WTC11 (cell line): ENCODE measurements around the gene REPS2.

ENCODE experiments used
- AFF4 ChIP-seq: sonication (generic); formaldehyde crosslinking; IDR thresholded peaks from 2 replicates; pipeline ENCODE4 v1.8.1; 2023; ENCODE audit warnings: mild to moderate bottlenecking, missing genetic modification reagents, borderline replicate concordance
- ATF6 ChIP-seq: sonication (generic); formaldehyde crosslinking; IDR thresholded peaks from 2 replicates; pipeline ENCODE4 v1.8.1; 2023; ENCODE audit warnings: mild to moderate bottlenecking, missing genetic modification reagents
- CREB1 ChIP-seq: sonication (generic); formaldehyde crosslinking; IDR thresholded peaks from 2 replicates; pipeline ENCODE4 v1.8.0; 2023; ENCODE audit warnings: mild to moderate bottlenecking, missing genetic modification reagents
- CREM ChIP-seq: sonication (generic); formaldehyde crosslinking; IDR thresholded peaks from 2 replicates; pipeline ENCODE4 v1.8.1; 2022; ENCODE audit warnings: mild to moderate bottlenecking, missing genetic modification reagents, moderate library complexity
- CTCF ChIP-seq: fragments of 200-600 bp; IDR thresholded peaks from 2 replicates; pipeline ENCODE4 v1.8.0; 2022; ENCODE audit warnings: antibody characterized with exemption
- E2F4 ChIP-seq: sonication (generic); formaldehyde crosslinking; IDR thresholded peaks from 2 replicates; pipeline ENCODE4 v1.8.1; 2022; ENCODE audit warnings: low read depth, mild to moderate bottlenecking, moderate library complexity, missing genetic modification reagents, borderline replicate concordance
- ELF4 ChIP-seq: sonication (generic); formaldehyde crosslinking; IDR thresholded peaks from 2 replicates; pipeline ENCODE4 v1.8.1; 2022; ENCODE audit warnings: low read depth, mild to moderate bottlenecking, moderate library complexity, missing genetic modification reagents
- FOXJ3 ChIP-seq: sonication (generic); formaldehyde crosslinking; IDR thresholded peaks from 2 replicates; pipeline ENCODE4 v1.9.0; 2021; ENCODE audit warnings: missing genetic modification reagents, mild to moderate bottlenecking, borderline replicate concordance
- FOXP4 ChIP-seq: sonication (generic); formaldehyde crosslinking; IDR thresholded peaks from 2 replicates; pipeline ENCODE4 v1.8.0; 2022; ENCODE audit warnings: mild to moderate bottlenecking, missing genetic modification reagents
- GTF2I ChIP-seq: fragments of 250-450 bp; sonication (Bioruptor Pico); conservative IDR thresholded peaks from 2 replicates; pipeline ENCODE4 v1.4.0; 2021; ENCODE audit warnings: mild to moderate bottlenecking
- PRDM15 ChIP-seq: sonication (generic); formaldehyde crosslinking; IDR thresholded peaks from 2 replicates; pipeline ENCODE4 v1.8.0; 2022; ENCODE audit warnings: missing genetic modification reagents
- TCF7 ChIP-seq: sonication (generic); formaldehyde crosslinking; IDR thresholded peaks from 2 replicates; pipeline ENCODE4 v1.8.0; 2022; ENCODE audit warnings: mild to moderate bottlenecking, low read depth, missing genetic modification reagents, moderate library complexity
- ZNF121 ChIP-seq: sonication (generic); formaldehyde crosslinking; IDR thresholded peaks from 2 replicates; pipeline ENCODE4 v1.8.0; 2023; ENCODE audit warnings: missing genetic modification reagents
- ZNF423 ChIP-seq: fragments of 250-450 bp; sonication (Bioruptor Pico); IDR thresholded peaks from 2 replicates; pipeline ENCODE4 v2.1.2; 2022; ENCODE audit warnings: mild to moderate bottlenecking, moderate library complexity

- no peak for TF ChIP-seq E2F4
- no peak for TF ChIP-seq CTCF
- no peak for TF ChIP-seq FOXJ3
- no peak for TF ChIP-seq CREM (CRISPR knock-in tag)
- TF ChIP-seq FOXP4 (CRISPR knock-in tag) = no peak
- no peak for TF ChIP-seq TCF7 (CRISPR knock-in tag)
- no peak for TF ChIP-seq ATF6 (CRISPR knock-in tag)
- no peak for TF ChIP-seq CREB1 (CRISPR knock-in tag)
- TF ChIP-seq GTF2I = no peak
- no peak for TF ChIP-seq ZNF121 (CRISPR knock-in tag)
- TF ChIP-seq AFF4 (CRISPR knock-in tag) = no peak
- no peak for TF ChIP-seq PRDM15
- no peak for TF ChIP-seq ELF4 (CRISPR knock-in tag)
- no peak for TF ChIP-seq ZNF423 (CRISPR knock-in tag)
Measured at GRCh38 chrX:16986169-16986568, 39.7 kb downstream of the REPS2 start.
